ENCODE data around the gene RNF213.

Gene RNF213

GRCh38 chr17:80214012-80214877, 46.4 kb upstream of the RNF213 start:
- TF ChIP-seq CTCF (IDR thresholded peaks at IDR 0.05) = no peak
- Histone ChIP-seq H3K27me3 (peaks cover 33% of the 10 kb centered on the region), H3K27ac (no peak overlapping the region), H3K4me1 (ENCODE audit: control insufficient read depth in 1 of 2, insufficient read depth in 1 of 2, low read depth in 1 of 2, low read length in 1 of 2) (peaks cover 2 to 16% of the 10 kb centered on the region in 2 experiments), H3K9me3 (no peaks in the 10 kb centered on the region), H3K4me3 (ENCODE audit: low read depth in 1 of 2, low read length in 1 of 2) (no peak overlapping the region), H3K36me3 (no peaks in the 10 kb centered on the region)

- Histone ChIP-seq H3K4me3 (ENCODE audit: low read depth in 1 of 2, low read length in 1 of 2) (no peak overlapping the region), H3K9me3 (no peaks in the 10 kb centered on the region), H3K4me1 (ENCODE audit: control insufficient read depth in 1 of 2, insufficient read depth in 1 of 2, low read depth in 1 of 2, low read length in 1 of 2) (peaks cover 8 to 22% of the 10 kb centered on the region in 2 experiments), H3K36me3 (no peaks in the 10 kb centered on the region), H3K27me3 (peaks cover 39% of the 10 kb centered on the region), H3K27ac (no peak overlapping the region)
- TF ChIP-seq CTCF (IDR thresholded peaks at IDR 0.05) = no peak
Observed at GRCh38 chr17:80214878-80215210, 45.8 kb upstream of the RNF213 start.

- Histone ChIP-seq H3K27me3 (peaks cover 58% of the 10 kb centered on the region), H3K4me1 (ENCODE audit: control insufficient read depth in 1 of 2, insufficient read depth in 1 of 2, low read depth in 1 of 2, low read length in 1 of 2) (peaks cover 15 to 26% of the 10 kb centered on the region in 2 experiments), H3K27ac (no peak overlapping the region), H3K4me3 (ENCODE audit: low read depth in 1 of 2, low read length in 1 of 2) (no peak overlapping the region), H3K36me3 (no peaks in the 10 kb centered on the region), H3K9me3 (no peaks in the 10 kb centered on the region)
- TF ChIP-seq CTCF (IDR thresholded peaks at IDR 0.05) = no peak
Observed at GRCh38 chr17:80216473-80217456, 43.9 kb upstream of the RNF213 start.

- H3K27ac ChIP-seq = no peak overlapping the region
- no peak for TF ChIP-seq CTCF (IDR thresholded peaks at IDR 0.05)
Observed at GRCh38 chr17:80217703-80218362, 42.8 kb upstream of the RNF213 start.

GRCh38 chr17:80218391-80218790, 42.3 kb upstream of the RNF213 start:
- Histone ChIP-seq H3K9me3 (no peaks in the 10 kb centered on the region), H3K27me3 (peaks cover 74% of the 10 kb centered on the region), H3K36me3 (no peaks in the 10 kb centered on the region), H3K4me1 (ENCODE audit: control insufficient read depth in 1 of 2, insufficient read depth in 1 of 2, low read depth in 1 of 2, low read length in 1 of 2) (peaks cover 15 to 18% of the 10 kb centered on the region in 2 experiments), H3K4me3 (ENCODE audit: low read depth in 1 of 2, low read length in 1 of 2) (no peak overlapping the region), H3K27ac (no peak overlapping the region)
- no peak for TF ChIP-seq CTCF (IDR thresholded peaks at IDR 0.05)

More at GRCh38 chr17:80217703-80218362, 42.8 kb upstream of the RNF213 start:
- H3K4me3 ChIP-seq (ENCODE audit: low read depth in 1 of 2, low read length in 1 of 2) = no peak overlapping the region
- no peaks in the 10 kb centered on the region for H3K36me3 ChIP-seq
- peaks cover 15 to 23% of the 10 kb centered on the region in 2 experiments for H3K4me1 ChIP-seq (ENCODE audit: control insufficient read depth in 1 of 2, insufficient read depth in 1 of 2, low read depth in 1 of 2, low read length in 1 of 2)
- H3K27me3 ChIP-seq = peaks cover 69% of the 10 kb centered on the region
- H3K9me3 ChIP-seq = no peaks in the 10 kb centered on the region
